Progenitor cell of endocrine pancreas (in vitro differentiated cells): Measurements from ENCODE around the gene ARHGAP15. TPM values are rescaled to one million over a fixed set of nuclear protein-coding genes. Genes with fewer than 3 reads are reported as not detected.

Experiments
- DNase-seq: peaks from one replicate; pipeline ENCODE4 v3.0.0; 2021; ENCODE audit warnings: low spot score; ENCODE audit not compliant: unreplicated experiment
- H3K27ac Mint-ChIP-seq: 2 replicates; pipeline ENCODE4 v1.8.0; 2021; ENCODE audit warnings: mild to moderate bottlenecking, moderate library complexity, mixed read lengths
- H3K27me3 Mint-ChIP-seq: 2 replicates; pipeline ENCODE4 v1.8.0; 2021; ENCODE audit warnings: mixed read lengths
- H3K36me3 Mint-ChIP-seq: 2 replicates; pipeline ENCODE4 v1.8.0; 2022; ENCODE audit warnings: mixed read lengths; ENCODE audit not compliant: insufficient read depth
- H3K4me1 Mint-ChIP-seq: 2 replicates; pipeline ENCODE4 v1.8.0; 2021; ENCODE audit warnings: low read depth, mixed read lengths
- H3K4me3 Mint-ChIP-seq: 2 replicates; pipeline ENCODE4 v1.8.0; 2021; ENCODE audit warnings: low read depth, mild to moderate bottlenecking, moderate library complexity, mixed read lengths
- H3K9me3 Mint-ChIP-seq: 2 replicates; pipeline ENCODE4 v1.8.0; 2021; ENCODE audit warnings: low read depth, mixed read lengths
- total RNA-seq: library from RNA; stranded (reverse); gene quantifications from 2 replicates; pipeline ENCODE4 v1.2.1, GENCODE V29; 2021
- TF ChIP-seq, protein P1 (sequence below): fragments of 200-600 bp; sonication (generic); IDR thresholded peaks from one replicate; pipeline ENCODE4 v1.5.0; 2021; ENCODE audit warnings: antibody characterized with exemption, mild to moderate bottlenecking; ENCODE audit not compliant: unreplicated experiment

Gene ARHGAP15
- total RNA-seq, 1 donor from 2014 or later, result not detected

- H3K4me3 Mint-ChIP-seq, result no peak overlapping the region
- peaks cover 11% of the 10 kb centered on the region for H3K4me1 Mint-ChIP-seq
- no peaks in the 10 kb centered on the region for H3K9me3 Mint-ChIP-seq
- no peak for DNase-seq
- no peaks in the 10 kb centered on the region for H3K36me3 Mint-ChIP-seq
- H3K27ac Mint-ChIP-seq, result no peak overlapping the region
- TF ChIP-seq, protein P1, sequence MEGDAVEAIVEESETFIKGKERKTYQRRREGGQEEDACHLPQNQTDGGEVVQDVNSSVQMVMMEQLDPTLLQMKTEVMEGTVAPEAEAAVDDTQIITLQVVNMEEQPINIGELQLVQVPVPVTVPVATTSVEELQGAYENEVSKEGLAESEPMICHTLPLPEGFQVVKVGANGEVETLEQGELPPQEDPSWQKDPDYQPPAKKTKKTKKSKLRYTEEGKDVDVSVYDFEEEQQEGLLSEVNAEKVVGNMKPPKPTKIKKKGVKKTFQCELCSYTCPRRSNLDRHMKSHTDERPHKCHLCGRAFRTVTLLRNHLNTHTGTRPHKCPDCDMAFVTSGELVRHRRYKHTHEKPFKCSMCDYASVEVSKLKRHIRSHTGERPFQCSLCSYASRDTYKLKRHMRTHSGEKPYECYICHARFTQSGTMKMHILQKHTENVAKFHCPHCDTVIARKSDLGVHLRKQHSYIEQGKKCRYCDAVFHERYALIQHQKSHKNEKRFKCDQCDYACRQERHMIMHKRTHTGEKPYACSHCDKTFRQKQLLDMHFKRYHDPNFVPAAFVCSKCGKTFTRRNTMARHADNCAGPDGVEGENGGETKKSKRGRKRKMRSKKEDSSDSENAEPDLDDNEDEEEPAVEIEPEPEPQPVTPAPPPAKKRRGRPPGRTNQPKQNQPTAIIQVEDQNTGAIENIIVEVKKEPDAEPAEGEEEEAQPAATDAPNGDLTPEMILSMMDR, result no peak
- H3K27me3 Mint-ChIP-seq, result no peaks in the 10 kb centered on the region
Measured at GRCh38 chr2:143434445-143434844, 305.2 kb downstream of the ARHGAP15 start.

DNA sequence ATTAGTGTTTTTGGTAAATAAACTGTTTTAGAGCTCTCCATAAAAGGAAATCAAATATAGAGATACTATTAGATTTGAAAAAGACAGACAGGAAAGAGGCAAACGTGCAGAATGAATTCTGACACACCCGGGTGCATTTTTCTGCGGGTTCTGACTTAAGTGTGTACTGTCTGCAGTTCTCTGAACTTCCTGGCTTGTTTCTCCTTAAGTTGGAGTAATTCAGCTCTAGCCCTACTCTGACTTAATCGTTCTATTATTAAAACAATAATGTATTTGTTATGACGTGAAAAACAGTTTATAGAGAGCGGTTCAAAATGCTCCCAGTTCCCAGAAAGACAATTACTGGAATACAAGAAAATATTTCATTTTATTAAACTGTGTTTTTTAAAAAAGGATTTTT lies 305.9 kb downstream of the ARHGAP15 start:
- no peaks in the 10 kb centered on the region for H3K36me3 Mint-ChIP-seq
- H3K4me1 Mint-ChIP-seq, result peaks cover 7% of the 10 kb centered on the region
- H3K27ac Mint-ChIP-seq, result no peak overlapping the region
- DNase-seq, result no peak
- H3K9me3 Mint-ChIP-seq, result no peaks in the 10 kb centered on the region
- no peaks in the 10 kb centered on the region for H3K27me3 Mint-ChIP-seq
- TF ChIP-seq, protein P1, result no peak
- H3K4me3 Mint-ChIP-seq, result no peak overlapping the region

DNA sequence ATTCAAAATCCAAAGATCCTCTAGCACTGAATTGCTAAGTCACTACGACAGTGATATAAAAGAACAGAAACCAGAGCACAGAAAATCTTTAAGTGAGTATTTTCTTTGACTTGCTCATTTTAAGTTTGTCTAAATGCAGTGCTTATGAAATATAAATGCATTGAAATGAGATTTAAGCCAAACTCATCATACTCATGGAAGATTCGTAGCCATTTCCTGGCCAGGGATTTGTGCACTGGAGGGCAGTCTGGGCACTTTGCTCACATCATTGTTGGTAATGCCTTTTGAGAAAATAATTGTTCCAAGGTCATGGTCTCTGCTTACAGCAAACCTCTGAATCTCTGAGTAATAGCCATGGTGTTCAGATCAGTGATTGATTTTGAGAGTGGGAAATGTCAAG lies 307.7 kb downstream of the ARHGAP15 start:
- Mint-ChIP-seq H3K4me1 (peaks cover 5% of the 10 kb centered on the region), H3K9me3 (no peaks in the 10 kb centered on the region), H3K4me3 (no peak overlapping the region), H3K27ac (no peak overlapping the region), H3K27me3 (no peaks in the 10 kb centered on the region), H3K36me3 (no peaks in the 10 kb centered on the region)
- TF ChIP-seq, protein P1, result no peak
- no peak for DNase-seq

- Mint-ChIP-seq H3K27ac (no peak overlapping the region), H3K4me1 (no peaks in the 10 kb centered on the region), H3K9me3 (no peaks in the 10 kb centered on the region), H3K36me3 (no peaks in the 10 kb centered on the region), H3K4me3 (no peak overlapping the region), H3K27me3 (no peaks in the 10 kb centered on the region)
- TF ChIP-seq, protein P1, result no peak
- no peak for DNase-seq
Measured at GRCh38 chr2:143440411-143441012, 311.3 kb downstream of the ARHGAP15 start.

DNA sequence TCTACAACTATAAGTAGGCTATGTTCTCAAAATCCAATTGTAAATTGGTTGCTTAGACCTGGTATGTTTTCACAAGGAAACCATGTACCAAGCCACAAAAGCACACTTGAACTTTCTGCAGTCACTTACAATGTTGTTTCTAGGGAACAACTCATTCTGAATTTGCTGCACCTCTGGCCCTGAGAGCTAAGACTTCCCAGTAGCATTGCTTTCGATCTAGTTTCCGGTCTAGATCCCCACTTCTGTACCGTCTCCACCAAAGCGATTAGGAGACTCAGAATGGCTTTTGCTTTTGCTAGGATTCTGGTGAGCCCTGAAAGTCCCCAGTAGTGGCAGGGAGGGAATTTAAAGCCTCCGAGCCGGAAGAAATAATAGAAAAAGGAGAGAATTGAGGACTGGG lies 313.0 kb downstream of the ARHGAP15 start:
- H3K36me3 Mint-ChIP-seq, result no peaks in the 10 kb centered on the region
- H3K4me1 Mint-ChIP-seq, result no peaks in the 10 kb centered on the region
- H3K27ac Mint-ChIP-seq, result no peak overlapping the region
- DNase-seq, result no peak
- no peaks in the 10 kb centered on the region for H3K27me3 Mint-ChIP-seq
- TF ChIP-seq, protein P1, result no peak
- no peak overlapping the region for H3K4me3 Mint-ChIP-seq
- H3K9me3 Mint-ChIP-seq, result no peaks in the 10 kb centered on the region
